Activated CD8-positive, alpha-beta memory T cell treated with anti-CD3 and anti-CD28 coated beads, Interleukin-2, amount 50 U/mL, for 24 hours (primary cell): ENCODE data around the gene PRKAB1.

Experiments used
- DNase-seq: peaks from one replicate; pipeline ENCODE4 v3.0.0-alpha.2; 2020; ENCODE audit errors: extremely low read depth

PRKAB1 gene

GRCh38 chr12:119661882-119662281 lies 6.1 kb upstream of the PRKAB1 start:
- DNase-seq, result no peak

GRCh38 chr12:119664642-119665041 lies 3.3 kb upstream of the PRKAB1 start:
- no peak for DNase-seq

- no peak for DNase-seq
Observed at GRCh38 chr12:119665164-119665929, 2.6 kb upstream of the PRKAB1 start.

- no peak for DNase-seq
Observed at GRCh38 chr12:119666226-119666795, 1.6 kb upstream of the PRKAB1 start.

GRCh38 chr12:119666900-119667576 lies 895 bp upstream of the PRKAB1 start:
- no peak for DNase-seq

- no peak for DNase-seq
Observed at GRCh38 chr12:119668324-119668841, 450 bp downstream of the PRKAB1 start.

- DNase-seq, result no peak
Observed at GRCh38 chr12:119669744-119670472, 2.0 kb downstream of the PRKAB1 start.

GRCh38 chr12:119671070-119671469 lies 3.1 kb downstream of the PRKAB1 start:
- no peak for DNase-seq

GRCh38 chr12:119672194-119672593 lies 4.3 kb downstream of the PRKAB1 start:
- DNase-seq, result no peak

GRCh38 chr12:119673634-119674033 lies 5.7 kb downstream of the PRKAB1 start:
- DNase-seq, result no peak

GRCh38 chr12:119674560-119674959 lies 6.6 kb downstream of the PRKAB1 start:
- DNase-seq, result no peak

GRCh38 chr12:119676022-119676421 lies 8.1 kb downstream of the PRKAB1 start:
- no peak for DNase-seq

- no peak for DNase-seq
Observed at GRCh38 chr12:119676573-119676972, 8.6 kb downstream of the PRKAB1 start.

- DNase-seq, result no peak
Observed at GRCh38 chr12:119678459-119678858, 10.5 kb downstream of the PRKAB1 start.

GRCh38 chr12:119679081-119679480 lies 11.1 kb downstream of the PRKAB1 start:
- DNase-seq, result no peak

GRCh38 chr12:119679490-119679889 lies 11.6 kb downstream of the PRKAB1 start:
- no peak for DNase-seq

GRCh38 chr12:119681111-119681510 lies 13.2 kb downstream of the PRKAB1 start:
- no peak for DNase-seq

GRCh38 chr12:119681728-119682638 lies 14.1 kb downstream of the PRKAB1 start:
- no peak for DNase-seq

GRCh38 chr12:119682639-119683252 lies 14.8 kb downstream of the PRKAB1 start:
- no peak for DNase-seq

GRCh38 chr12:119683413-119683812 lies 15.5 kb downstream of the PRKAB1 start:
- no peak for DNase-seq

GRCh38 chr12:119683816-119684215 lies 15.9 kb downstream of the PRKAB1 start:
- no peak for DNase-seq
